Suprapubic skin (tissue), 3 donors: ENCODE results near the gene FKBP1A.

Experiments
- CTCF ChIP-seq, 2 donors: fragments of 200-600 bp in 1 of 2; fragments of 450-650 bp in 1 of 2; sonication (generic) in 1 of 2; IDR thresholded peaks; one replicate each; pipeline ENCODE4 v1.5.1; 2016 to 2019; ENCODE audit warnings: antibody characterized with exemption in 2 of 2, mild to moderate bottlenecking in 1 of 2, moderate library complexity in 1 of 2
- POLR2A ChIP-seq, 2 donors: fragments of 450-650 bp; IDR thresholded peaks; one replicate each; pipeline ENCODE4 v1.6.1; 2017; ENCODE audit warnings: antibody characterized with exemption in 2 of 2, mild to moderate bottlenecking in 2 of 2, moderate library complexity in 2 of 2

GRCh38 chr20:1386323-1386722 is 6.5 kb downstream of the FKBP1A start:
- TF ChIP-seq CTCF (IDR thresholded peaks at IDR 0.05) (no peak), POLR2A (IDR thresholded peaks at IDR 0.05) (no peak)
